ENCODE results near the gene MFRP.

GRCh38 chr11:119295178-119295577, 51.3 kb downstream of the MFRP start:
- TF ChIP-seq CTCF (tag by site-specific recombination; IDR thresholded peaks at IDR 0.05): no peak
- TF ChIP-seq FEZF1 (tag by site-specific recombination; IDR thresholded peaks at IDR 0.05): no peak
- no peak for TF ChIP-seq KLF9 (tag by site-specific recombination; IDR thresholded peaks at IDR 0.05; ENCODE audit: low read depth)
- no peak for TF ChIP-seq ZFP3 (tag by site-specific recombination; IDR thresholded peaks at IDR 0.05; ENCODE audit: low read depth)
- TF ChIP-seq ZNF133 (tag by site-specific recombination; IDR thresholded peaks at IDR 0.05): no peak
- no peak for TF ChIP-seq ZNF23 (tag by site-specific recombination; IDR thresholded peaks at IDR 0.05; ENCODE audit: borderline replicate concordance)
- no peak for TF ChIP-seq ZNF26 (tag by site-specific recombination; IDR thresholded peaks at IDR 0.05)

Measured in HEK293 (cell line).